GM18867 (cell line): ENCODE measurements around the gene IRX3.

Experiments used
- ATAC-seq: cut with Tn5 transposase; IDR thresholded peaks from one replicate; pipeline ENCODE4 v1.9.1; 2021; ENCODE audit warnings: mild to moderate bottlenecking, moderate library complexity; ENCODE audit not compliant: unreplicated experiment

Gene IRX3

DNA sequence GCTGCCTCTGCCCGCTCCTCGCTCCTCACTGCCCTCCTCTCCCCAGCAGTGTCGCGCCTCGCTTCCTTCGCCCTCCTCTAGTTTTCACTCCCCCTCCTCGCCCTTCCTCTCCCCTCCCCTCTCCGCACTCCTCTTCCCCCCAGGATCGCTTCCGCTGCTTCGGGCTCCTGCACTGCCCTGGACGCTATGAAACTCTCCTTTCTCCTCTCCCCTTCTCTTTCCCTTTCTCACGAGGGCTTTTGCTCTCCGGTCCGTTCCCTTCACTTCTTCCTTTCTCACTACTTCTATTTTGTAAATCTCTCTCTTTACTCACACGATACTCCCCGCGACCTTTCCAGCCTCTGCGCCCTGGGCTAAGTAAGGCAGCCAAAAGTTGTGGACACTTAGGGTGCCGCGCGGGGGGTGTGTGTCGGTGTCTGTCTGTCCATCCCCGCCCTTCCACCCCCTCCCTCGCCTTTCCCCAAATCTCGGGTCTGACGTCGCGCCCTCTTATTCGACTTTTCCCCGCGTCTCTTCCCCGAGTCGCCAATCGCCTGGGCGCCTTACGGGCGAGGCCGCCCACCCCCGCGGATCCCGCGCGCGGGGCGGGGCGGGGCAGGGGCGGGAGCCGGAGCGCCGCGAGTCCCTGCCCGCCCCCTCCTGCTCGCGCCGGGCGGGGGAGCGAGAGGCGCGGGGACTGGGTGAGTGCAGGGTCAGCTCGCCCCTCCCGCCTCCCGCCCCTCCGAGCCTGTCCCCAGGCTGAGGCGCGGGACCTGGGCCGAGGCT, at the start of gene IRX3:
Gene IRX3 (minus strand): TSS at position 422 of the 765 bp plus-strand sequence. CDS start 737 bp downstream, outside the sequence.
- no peak for ATAC-seq

DNA sequence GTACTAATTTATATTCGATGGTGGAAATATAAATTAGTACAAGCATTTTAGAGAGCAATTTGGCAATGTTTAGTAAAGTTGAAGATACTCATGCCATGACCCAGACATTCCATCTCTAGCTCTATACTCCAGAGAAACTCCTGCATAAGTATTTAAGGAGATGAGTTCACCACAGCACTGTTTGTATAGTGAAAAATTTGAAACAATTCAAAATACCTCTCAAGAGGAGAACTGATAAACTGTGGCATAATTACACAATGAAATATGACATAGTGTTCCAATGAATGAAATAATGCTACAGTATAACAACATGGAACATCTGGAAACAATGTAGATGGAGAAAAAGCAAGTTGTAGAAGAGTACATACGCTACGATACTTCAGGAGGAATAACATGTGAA, 48.6 kb upstream of the IRX3 start:
- no peak for ATAC-seq

- ATAC-seq, result no peak
Observed at GRCh38 chr16:54334208-54334607, 47.6 kb upstream of the IRX3 start.

DNA sequence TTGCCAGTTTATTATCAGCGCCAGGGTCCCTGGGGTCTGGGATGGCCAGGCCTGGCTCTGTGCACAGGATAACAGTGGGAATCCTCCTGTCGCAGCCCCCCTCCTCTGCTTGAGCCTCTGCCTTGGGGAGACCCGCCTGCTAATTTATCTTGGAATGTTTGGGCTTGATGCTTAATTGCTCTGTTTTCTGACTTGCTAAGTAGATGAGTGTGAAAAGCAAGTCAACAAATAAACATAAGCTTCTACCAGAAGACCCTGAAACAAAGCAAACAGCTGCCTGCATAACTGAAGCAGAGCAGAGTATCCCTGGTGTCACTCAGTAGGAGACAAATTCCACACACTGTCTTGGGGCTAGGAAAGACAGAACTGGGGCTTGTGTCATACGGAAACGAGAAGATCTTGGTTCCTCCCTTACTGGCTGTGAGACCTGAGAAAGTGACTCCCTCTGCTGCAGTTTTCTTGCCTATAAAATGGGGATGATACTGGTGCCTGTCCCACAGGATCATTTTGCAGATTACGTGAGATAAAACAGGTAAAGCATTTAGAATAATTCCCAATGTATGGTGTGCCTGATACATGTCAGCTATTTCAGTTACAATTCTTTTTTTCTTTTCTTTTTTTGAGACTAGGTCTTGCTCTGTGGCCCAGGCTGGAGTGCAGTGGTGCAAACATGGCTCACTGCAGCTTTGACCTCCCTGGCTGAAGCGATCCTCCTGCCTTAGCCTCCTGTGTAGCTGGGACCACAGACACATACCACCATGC, 44.8 kb upstream of the IRX3 start:
- ATAC-seq, result no peak

DNA sequence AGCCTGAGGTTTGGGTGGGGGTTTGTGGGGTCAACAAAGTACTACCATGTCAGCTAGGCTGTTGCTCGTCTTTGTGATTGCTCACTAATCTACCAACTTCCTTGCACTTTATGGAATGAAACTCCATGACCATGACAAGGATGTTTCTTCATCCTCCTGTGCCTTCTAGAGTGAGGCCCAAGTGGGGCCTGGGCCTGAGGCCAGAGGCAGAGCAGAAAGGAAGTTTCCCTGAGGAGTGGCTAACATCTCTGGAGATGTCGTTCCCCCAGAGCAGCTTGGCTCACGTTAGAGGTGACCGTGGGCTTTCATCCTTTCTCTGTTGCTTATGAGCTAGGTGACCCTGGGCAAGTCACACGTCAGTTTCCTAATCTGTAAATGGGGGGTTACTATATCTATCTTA, 41.0 kb upstream of the IRX3 start:
- no peak for ATAC-seq

- no peak for ATAC-seq
Observed at GRCh38 chr16:54326266-54326662, 39.7 kb upstream of the IRX3 start.

- no peak for ATAC-seq
Observed at GRCh38 chr16:54325616-54326265, 39.2 kb upstream of the IRX3 start.

GRCh38 chr16:54324716-54325115, 38.1 kb upstream of the IRX3 start:
- ATAC-seq, result no peak

GRCh38 chr16:54320697-54321340, 34.2 kb upstream of the IRX3 start:
- ATAC-seq, result no peak

- ATAC-seq, result no peak
Observed at GRCh38 chr16:54318941-54319340, 32.4 kb upstream of the IRX3 start.

DNA sequence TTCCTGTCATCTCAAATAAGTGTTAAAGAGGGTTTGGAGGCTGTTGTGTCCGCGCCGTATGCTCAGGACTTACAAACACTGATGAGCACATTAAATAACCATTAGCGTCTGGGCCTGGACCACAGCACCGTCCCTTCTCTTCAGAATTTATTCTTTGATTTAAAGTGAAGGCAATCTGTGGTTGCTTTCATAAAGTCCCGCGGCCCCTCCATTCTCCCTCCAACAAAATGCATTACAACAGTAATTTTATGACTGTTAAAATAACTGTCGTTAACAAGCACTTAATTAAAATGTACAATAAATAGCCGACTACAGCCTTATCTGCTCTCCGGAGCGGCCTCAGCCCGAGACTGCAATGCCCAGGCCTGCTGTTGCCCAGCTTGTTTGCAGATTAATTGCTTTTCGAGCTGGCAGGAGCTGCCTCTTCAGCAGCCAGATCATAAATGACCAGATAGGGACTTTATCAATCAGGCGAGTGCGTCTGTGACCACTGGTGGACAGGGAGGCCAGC, 30.6 kb upstream of the IRX3 start:
- ATAC-seq, result no peak

GRCh38 chr16:54316095-54316889, 29.7 kb upstream of the IRX3 start:
- ATAC-seq, result no peak

- no peak for ATAC-seq
Observed at GRCh38 chr16:54313789-54314188, 27.2 kb upstream of the IRX3 start.

DNA sequence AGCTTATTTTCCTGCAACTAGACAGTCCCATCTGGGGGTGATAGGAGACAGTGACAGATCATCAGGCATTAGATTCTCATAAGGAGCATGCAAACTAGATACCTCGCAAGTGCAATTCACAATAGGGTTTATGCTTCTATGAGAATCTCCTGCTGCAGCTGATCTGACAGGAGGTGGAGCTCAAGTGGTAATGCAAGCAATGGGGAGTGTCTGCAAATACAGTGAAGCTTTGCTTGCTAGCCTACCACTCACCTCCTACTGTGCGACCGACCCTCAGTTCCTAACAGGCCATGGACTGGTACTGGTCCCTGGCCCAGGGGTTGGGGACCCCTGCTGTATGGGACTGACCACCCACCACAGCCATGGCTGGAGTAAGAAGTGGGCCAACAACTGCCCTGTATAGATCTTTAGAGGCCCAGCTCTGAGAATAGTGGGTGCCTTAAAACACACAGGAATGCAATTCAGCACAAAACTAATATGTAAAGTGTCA, 26.0 kb upstream of the IRX3 start:
- no peak for ATAC-seq

GRCh38 chr16:54309341-54309740, 22.8 kb upstream of the IRX3 start:
- ATAC-seq, result no peak

DNA sequence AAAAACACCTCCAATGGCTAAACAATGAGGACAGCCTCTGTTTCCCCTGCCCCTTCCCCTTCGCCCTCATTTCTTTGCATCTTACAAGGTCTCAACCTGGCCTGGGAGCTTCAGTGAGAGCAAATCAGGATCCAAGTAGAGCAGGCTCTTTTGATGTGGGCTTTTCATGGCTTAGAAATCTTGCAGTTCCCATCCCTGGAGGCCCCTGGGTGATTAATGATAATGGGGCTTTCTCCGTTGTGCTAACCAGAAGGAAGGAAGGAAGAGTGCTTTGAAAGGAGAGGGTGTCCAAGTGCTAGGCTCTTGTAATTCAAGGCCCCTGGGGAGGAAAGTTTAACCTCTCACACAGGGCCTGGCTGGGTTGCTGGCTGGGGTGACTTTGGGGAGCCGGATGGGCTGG, 18.5 kb upstream of the IRX3 start:
- no peak for ATAC-seq

DNA sequence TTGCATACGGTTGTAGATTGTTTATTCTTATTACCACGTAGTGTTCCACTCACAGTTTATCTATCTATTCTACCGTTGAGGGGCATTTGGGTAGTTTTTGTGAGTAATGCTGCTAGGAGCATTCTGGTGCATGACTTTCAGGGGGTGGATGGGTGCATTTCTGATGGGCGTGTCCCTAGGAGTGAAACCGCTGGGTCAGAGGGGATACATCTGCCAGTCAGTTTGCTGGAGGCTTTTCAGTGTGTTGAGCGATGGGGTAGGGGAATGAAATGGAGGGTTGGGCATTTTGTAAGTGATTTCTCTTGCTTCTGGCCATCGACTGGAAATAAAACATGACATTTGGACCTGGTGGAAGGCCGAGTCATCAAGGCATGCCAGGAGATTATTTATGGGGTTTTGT, 17.0 kb upstream of the IRX3 start:
- ATAC-seq, result no peak

- no peak for ATAC-seq
Observed at GRCh38 chr16:54297154-54297553, 10.6 kb upstream of the IRX3 start.

DNA sequence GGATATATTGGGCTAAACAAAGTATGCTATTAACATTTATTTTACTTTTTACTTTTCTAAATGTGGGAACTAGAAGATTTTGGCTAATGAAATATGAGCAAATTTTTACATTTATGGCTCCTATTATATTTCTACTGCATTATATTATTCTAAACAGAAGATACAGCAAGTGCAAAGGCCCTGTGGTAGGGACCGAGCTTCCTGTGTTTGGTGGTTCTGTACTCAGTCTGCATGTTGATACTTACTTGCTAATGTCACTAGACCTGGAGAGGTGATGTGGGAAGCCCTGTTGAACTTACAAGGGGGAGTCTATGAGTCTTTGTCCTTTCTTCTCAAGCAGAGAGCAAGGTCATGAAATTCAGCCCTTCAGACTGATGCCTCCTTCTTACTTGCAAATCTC, 10.0 kb upstream of the IRX3 start:
- ATAC-seq, result no peak
